Endodermal cell (in vitro differentiated cells): ENCODE data around the gene CNTF. TPM values are rescaled to one million over a fixed set of nuclear protein-coding genes. Genes with fewer than 3 reads are reported as not detected.

Experiments
- DNase-seq: peaks from one replicate; pipeline ENCODE4 v3.0.0-alpha.2; 2017
- H3K27ac ChIP-seq: 2 replicates; pipeline ENCODE4 v1.5.1; 2013; ENCODE audit warnings: mild to moderate bottlenecking, low read depth, low read length, moderate library complexity
- H3K27me3 ChIP-seq: 2 replicates; pipeline ENCODE4 v1.6.1; 2013; ENCODE audit warnings: mild to moderate bottlenecking, low read length, moderate library complexity; ENCODE audit not compliant: insufficient read depth, control insufficient read depth, poor library complexity, severe bottlenecking
- H3K36me3 ChIP-seq: 2 replicates; pipeline ENCODE4 v1.7.0; 2013; ENCODE audit warnings: mild to moderate bottlenecking, low read length, moderate library complexity; ENCODE audit not compliant: control insufficient read depth, insufficient read depth
- H3K4me1 ChIP-seq: one replicate; pipeline ENCODE4 v1.7.0; 2013; ENCODE audit warnings: low read length; ENCODE audit not compliant: control insufficient read depth, insufficient read depth
- H3K4me3 ChIP-seq: 2 replicates; pipeline ENCODE4 v1.5.1; 2013; ENCODE audit warnings: mild to moderate bottlenecking, low read length, moderate library complexity
- H3K9ac ChIP-seq: 2 replicates; pipeline ENCODE4 v1.6.1; 2013; ENCODE audit warnings: mild to moderate bottlenecking, low read length, moderate library complexity; ENCODE audit not compliant: poor library complexity, severe bottlenecking; ENCODE audit errors: extremely low read depth
- H3K9me3 ChIP-seq: 2 replicates; pipeline ENCODE4 v1.6.1; 2013; ENCODE audit warnings: mild to moderate bottlenecking, low read length, moderate library complexity; ENCODE audit not compliant: control insufficient read depth
- H3K27ac Mint-ChIP-seq: 2 replicates; pipeline ENCODE4 v1.8.0; 2020; ENCODE audit warnings: mixed read lengths
- H3K27me3 Mint-ChIP-seq: 2 replicates; pipeline ENCODE4 v1.8.0; 2021; ENCODE audit warnings: mild to moderate bottlenecking, mixed read lengths; ENCODE audit not compliant: insufficient read depth
- H3K36me3 Mint-ChIP-seq: 2 replicates; pipeline ENCODE4 v1.8.0; 2020; ENCODE audit warnings: low read depth, mixed read lengths
- H3K4me1 Mint-ChIP-seq: 2 replicates; pipeline ENCODE4 v1.8.0; 2020; ENCODE audit warnings: mixed read lengths
- H3K4me3 Mint-ChIP-seq: 2 replicates; pipeline ENCODE4 v1.8.0; 2020; ENCODE audit warnings: mild to moderate bottlenecking, moderate library complexity, mixed read lengths
- H3K9me3 Mint-ChIP-seq: 2 replicates; pipeline ENCODE4 v1.8.0; 2020; ENCODE audit warnings: mild to moderate bottlenecking, mixed read lengths
- CTCF ChIP-seq: fragments of 200-600 bp; sonication (generic); conservative IDR thresholded peaks from 2 replicates; pipeline ENCODE4 v1.5.0; 2021; ENCODE audit warnings: antibody characterized with exemption, mild to moderate bottlenecking
- WGBS, 2 experiments: methylation state at CpG; one replicate each; pipeline versions ENCODE4 v1.1.5 to v1.1.7; 2013; ENCODE audit warnings: missing lambda C conversion rate in 2 of 2, mixed read lengths in 1 of 2; ENCODE audit not compliant: insufficient coverage in 1 of 2, insufficient read length in 1 of 2; 5-methylcytosine and 5-hydroxymethylcytosine counted together
- total RNA-seq, 2 donors: library from RNA; stranded (reverse); fragmentation: NEBNext Ultra II Directional in 1 of 2; extraction: Animal tissue kit (Norgen Biotek cat#: 25700) in 1 of 2; gene quantifications; 2 replicates in 1 of 2; 3 replicates in 1 of 2; pipeline ENCODE4 v1.2.1, GENCODE V29; 2021

CNTF gene
- total RNA-seq, 2 donors from 2014 or later = 1.7 to 3.7 TPM

- Histone ChIP-seq H3K4me1 (no peaks in the 10 kb centered on the region), H3K4me3 (no peak overlapping the region), H3K36me3 (no peaks in the 10 kb centered on the region), H3K9me3 (peaks cover 12% of the 10 kb centered on the region), H3K27ac (no peak overlapping the region), H3K27me3 (no peaks in the 10 kb centered on the region), H3K9ac (no peak overlapping the region)
- Mint-ChIP-seq H3K27ac (no peak overlapping the region), H3K4me1 (no peaks in the 10 kb centered on the region), H3K36me3 (no peaks in the 10 kb centered on the region), H3K27me3 (peaks cover 2% of the 10 kb centered on the region), H3K4me3 (no peak overlapping the region), H3K9me3 (peaks cover 22% of the 10 kb centered on the region)
- 92% methylated on average over 2 to 3 of the region's 3 CpGs for WGBS, 2 experiments
- DNase-seq = no peak
- no peak for TF ChIP-seq CTCF
These were observed 18.9 kb downstream of the CNTF start for GRCh38 chr11:58641341-58641740.

GRCh38 chr11:58641803-58642581, 19.5 kb downstream of the CNTF start:
- Histone ChIP-seq H3K4me1 (no peaks in the 10 kb centered on the region), H3K36me3 (no peaks in the 10 kb centered on the region), H3K4me3 (no peak overlapping the region), H3K27me3 (no peaks in the 10 kb centered on the region), H3K9ac (no peak overlapping the region), H3K27ac (no peak overlapping the region), H3K9me3 (peaks cover 12% of the 10 kb centered on the region)
- Mint-ChIP-seq H3K36me3 (no peaks in the 10 kb centered on the region), H3K27ac (no peak overlapping the region), H3K27me3 (peaks cover 2% of the 10 kb centered on the region), H3K4me1 (no peaks in the 10 kb centered on the region), H3K9me3 (peaks cover 28% of the 10 kb centered on the region), H3K4me3 (no peak overlapping the region)
- no peak for TF ChIP-seq CTCF
- 78 to 91% methylated on average over 5 to 7 of the region's 7 CpGs for WGBS, 2 experiments
- DNase-seq = no peak

- H3K36me3 ChIP-seq = no peaks in the 10 kb centered on the region
- Mint-ChIP-seq H3K4me3 (no peak overlapping the region), H3K9me3 (peaks cover 30% of the 10 kb centered on the region), H3K27ac (no peak overlapping the region), H3K27me3 (peaks cover 2% of the 10 kb centered on the region), H3K36me3 (no peaks in the 10 kb centered on the region), H3K4me1 (no peaks in the 10 kb centered on the region)
- H3K4me1 ChIP-seq = no peaks in the 10 kb centered on the region
- no peak overlapping the region for H3K9ac ChIP-seq
- no peak overlapping the region for H3K4me3 ChIP-seq
- H3K27me3 ChIP-seq = no peaks in the 10 kb centered on the region
- H3K27ac ChIP-seq = no peak overlapping the region
- TF ChIP-seq CTCF = no peak
- H3K9me3 ChIP-seq = peaks cover 12% of the 10 kb centered on the region
- no peak for DNase-seq
These were observed 23.4 kb downstream of the CNTF start for GRCh38 chr11:58645854-58646253.
